Measurements from ENCODE around the gene FERD3L.

Gene FERD3L

DNA sequence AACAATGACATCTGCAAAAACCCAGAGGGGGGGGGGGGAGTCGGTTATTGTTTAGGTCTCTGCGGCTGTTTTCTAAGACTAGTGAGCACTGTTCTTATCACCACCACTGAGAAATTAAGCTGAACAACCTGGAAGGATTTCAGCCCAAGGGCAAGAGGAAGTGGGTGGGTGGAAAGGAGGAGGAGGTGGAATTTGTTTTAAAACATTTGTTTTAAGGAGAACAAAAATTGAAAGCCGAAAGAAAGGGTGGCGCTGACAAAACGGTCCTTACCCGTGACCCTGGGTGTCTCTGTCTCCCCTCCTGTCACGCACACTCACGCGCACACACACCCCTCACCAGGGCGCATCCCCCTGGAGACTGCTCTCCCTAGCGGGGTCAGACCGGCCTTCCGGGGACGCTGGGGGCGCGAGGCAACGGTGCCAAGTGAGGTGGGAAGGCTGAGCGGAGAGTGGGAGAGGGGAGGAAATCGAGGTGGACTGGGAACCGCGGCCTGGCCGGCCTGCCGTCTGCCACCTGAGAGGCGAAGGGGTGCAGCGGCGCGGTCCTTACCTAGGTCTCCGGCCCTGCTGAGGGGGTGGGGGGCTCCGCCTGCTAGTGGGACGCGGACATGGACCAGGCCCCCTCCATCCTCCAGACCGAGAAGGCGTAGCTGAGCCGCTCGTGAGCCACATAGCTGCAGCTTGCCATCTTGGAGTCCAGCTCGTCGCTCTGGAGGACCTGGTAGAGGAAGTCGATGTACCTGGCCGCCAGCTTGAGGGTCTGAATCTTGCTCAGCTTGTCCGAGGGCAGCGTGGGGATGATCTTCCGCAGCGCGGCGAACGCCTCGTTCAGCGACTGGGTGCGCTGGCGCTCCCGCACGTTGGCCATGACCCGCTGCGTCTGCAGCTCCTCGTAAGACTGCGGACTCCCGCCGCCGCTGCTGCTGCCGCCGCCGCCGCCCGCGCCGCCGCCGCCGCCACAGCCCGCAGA lies 28.8 kb downstream of the FERD3L start:
- peak; percentile 74 for DNase-seq

DNA sequence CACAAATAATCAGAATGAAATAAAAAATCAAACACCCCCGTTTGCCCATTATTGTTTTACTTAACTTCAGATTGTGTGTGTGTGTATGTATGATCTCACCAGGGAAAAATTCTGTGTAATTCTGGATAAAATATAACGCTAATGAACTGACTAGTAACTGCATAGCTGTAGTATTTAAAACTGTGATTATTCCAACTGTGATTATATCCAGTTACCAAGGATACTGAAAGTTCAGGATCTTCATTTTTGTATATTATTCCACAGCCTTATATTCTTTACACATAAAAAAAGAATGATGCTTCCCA lies 30.7 kb downstream of the FERD3L start:
- no peak for DNase-seq

DNA sequence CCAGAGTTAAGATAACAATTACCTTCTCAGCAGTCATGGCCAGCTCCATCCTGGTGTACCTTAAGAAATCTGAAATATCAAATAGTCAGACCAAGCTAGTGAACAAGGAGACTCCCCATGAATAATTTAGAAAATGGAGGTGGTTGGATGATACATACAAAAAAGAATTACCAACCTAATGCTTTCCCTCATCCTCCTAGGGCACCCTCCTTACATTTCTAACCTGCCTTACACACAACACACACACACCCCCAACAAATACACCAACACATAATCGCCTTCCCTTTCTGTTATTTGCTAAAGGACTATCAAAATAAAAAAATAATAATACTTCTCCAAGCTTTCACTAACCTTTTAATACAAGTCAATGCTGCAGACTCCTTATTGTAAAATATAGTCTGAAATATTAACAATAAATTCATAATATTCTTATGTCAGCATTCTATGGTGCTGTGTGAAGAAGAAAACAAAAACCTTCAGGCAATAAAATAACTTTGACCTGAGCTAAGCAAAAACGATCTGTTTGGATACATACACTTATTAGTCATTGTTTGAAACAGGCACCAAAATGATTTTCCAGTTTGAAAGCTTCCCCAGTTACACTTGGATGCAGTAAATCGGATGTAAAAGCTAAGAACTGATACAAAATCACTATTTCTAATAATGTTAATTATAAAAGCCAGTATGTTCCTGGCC lies 31.2 kb downstream of the FERD3L start:
- no peak for DNase-seq

DNA sequence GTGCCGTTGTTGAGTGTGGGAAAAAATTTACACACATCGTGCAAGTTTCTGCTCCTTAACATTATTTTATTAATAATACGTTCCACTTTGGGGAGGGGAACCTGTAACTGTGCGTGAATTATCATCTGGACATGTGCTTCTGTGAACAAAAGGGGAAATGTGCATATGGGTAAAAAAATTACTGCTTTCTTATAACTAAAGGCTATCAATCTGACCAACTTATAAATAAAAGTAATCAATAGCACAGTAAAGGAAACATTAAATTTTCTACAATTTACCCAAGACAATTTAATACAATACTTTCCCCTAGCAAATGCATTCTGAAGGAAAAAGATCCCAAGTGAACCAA lies 32.2 kb downstream of the FERD3L start:
- no peak for DNase-seq

DNA sequence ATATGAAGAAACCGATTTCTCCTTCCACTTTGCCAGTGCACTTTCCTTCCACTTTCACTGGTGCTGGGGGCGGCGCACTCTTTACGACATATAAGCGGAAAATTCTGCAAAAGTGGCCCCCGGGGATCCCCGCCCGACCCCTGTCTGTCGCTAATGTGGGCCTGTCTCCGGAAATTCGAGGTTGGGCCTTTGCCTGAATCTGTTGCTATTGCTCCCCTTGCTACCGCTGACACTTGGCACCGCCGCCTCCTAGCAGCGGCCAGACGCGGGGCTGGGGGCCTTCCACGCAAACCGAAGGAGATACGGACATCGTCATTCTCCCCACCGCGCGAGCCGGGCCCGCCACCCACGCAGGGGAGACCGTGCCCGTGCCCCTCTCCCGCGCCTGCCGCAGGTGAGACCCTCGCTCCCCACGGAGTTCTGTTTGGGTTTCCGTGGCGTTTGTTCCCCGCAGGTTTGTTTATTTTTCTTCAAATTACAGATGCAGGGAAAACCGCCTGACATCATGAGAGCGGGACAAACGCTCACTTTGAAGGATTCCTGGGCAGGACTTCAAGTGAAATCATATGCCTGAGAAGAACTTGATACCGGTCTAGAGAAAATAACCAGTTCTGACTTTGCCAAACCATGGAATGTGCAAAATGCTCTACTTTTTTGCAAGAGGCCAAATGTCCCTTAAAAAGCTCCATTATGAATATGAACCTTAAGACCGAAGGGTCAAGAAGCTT lies 32.8 kb downstream of the FERD3L start:
- no peak for DNase-seq

DNA sequence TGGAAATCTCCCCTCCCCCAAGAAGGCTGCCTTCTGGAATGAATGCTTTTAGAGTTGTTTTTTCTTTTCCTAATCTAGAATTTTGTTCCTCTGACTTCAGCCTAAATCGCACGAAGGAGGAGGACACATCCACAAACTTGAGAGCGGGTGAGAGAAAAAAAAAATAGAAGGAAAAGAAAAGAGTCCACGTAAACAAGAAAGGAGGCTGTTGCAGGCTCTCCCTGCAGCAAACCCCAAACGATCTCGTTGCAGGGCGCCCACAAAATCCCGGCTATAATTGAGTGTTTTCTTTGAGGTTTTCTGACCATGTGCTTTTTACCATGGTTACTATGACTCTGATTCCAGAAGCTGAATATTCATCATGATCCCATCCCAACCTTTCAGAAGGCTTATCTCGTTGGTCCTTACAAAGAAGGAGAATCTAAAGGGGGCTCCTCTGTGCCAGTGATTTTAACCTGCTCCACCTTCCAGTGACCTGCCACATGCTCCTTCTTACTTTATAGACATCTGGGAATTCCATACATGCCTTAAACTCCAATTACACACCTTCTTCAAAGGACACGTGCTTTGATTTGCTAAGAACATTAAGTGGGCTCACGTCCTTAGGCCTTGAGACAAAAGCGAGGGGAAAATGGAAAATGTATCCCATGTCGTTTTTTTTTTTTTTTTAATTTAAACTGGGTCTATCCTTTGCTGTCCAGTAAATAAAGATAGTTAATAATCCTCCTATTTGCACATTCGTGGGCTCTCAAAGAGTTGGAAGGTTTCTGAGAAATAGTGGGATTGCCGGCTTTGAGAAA lies 33.5 kb downstream of the FERD3L start:
- no peak for DNase-seq

DNA sequence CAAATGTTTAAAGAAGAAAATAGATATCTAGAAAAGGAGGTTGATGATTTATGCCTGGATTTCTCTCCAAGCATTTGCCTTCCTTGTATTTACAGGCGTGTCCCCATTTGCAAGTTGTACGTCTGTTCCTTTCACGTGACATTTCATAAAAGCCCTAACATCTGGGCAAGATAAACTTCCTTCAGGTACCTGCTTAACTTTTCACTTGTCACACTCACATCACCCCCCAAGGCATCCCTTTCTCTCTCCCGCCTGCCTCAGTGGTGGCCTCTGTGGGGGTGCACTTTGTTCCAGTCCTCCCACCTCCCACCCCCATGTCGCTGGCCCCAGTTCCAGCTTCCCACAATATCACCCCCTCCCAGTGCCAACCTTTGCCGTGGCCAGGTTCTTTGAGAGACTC lies 34.4 kb downstream of the FERD3L start:
- DNase-seq: no peak

DNA sequence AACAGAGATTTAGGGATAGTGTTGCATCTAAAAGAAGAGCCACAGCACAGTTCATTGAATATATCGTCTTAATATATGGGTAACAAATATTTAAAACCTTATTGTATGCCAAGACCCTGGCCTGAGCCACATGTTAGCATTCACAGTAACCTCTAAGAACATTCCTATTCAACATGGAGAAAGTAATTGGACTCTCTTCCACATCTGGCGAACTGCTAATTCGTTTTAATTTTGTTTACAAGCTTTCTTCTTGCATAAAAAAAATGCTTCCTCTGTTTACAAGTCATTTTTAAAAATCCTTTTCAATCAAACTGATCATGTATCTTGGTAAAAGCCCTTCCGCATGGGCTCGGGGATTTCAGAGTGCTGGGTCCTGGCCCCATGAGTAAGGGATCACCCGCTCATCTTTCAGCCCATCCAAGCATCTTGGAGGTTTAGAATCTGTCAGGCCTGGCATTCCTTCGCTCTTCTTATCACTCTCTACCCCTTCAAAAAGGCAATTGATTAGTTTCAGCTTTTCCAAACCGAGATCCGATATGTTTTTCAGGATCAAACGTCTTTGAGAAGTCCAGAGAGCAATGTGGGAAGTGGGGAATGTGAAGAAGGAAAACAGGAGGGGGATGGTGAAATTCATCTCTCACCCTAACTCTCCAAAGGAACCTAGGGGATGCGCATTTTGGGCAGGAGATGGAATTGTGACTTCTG lies 35.0 kb downstream of the FERD3L start:
- no peak for DNase-seq

DNA sequence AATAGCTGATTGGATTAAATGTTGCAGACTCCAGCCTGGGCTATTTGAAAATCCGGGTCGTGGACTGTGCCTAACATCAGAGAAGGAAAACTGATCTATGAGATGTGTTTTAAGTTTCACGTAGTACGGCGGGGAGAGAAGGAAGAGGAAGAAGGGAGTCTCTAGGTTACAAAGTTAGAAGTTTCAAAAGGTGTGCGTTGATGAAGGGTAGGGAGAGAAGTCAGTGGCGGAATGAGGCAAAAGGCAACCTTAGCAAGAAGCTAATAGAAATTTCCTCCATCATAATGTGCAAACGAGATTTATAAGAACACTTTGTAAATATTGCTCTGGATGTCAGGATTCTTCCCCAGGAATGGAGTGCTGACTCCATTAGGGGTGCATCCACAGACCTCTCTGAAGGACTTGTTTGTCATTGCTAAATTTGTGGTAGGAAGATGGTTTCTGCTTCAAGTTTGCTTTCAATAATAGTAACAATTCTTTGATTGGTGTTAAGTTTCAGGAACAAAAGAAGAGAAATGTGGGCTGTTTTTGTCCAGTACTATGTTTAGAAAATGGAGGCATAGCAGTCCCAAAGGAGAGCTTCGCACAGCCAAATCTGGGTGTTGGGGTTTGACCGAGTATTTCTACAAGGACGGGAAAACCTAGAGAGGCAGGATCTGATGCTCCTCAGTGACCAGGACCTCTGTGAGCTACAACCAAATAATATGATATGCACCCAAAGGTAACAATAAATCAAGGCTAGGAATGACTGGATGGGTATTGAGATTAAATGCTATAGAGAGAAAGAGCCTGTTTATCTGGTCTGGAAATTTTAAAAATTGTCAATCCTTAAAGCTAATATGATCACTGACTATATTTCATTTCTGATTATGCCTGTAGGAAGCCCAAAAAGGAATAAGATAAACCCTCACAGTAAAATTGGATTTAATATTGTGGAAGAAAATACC lies 35.9 kb downstream of the FERD3L start:
- no peak for DNase-seq

DNA sequence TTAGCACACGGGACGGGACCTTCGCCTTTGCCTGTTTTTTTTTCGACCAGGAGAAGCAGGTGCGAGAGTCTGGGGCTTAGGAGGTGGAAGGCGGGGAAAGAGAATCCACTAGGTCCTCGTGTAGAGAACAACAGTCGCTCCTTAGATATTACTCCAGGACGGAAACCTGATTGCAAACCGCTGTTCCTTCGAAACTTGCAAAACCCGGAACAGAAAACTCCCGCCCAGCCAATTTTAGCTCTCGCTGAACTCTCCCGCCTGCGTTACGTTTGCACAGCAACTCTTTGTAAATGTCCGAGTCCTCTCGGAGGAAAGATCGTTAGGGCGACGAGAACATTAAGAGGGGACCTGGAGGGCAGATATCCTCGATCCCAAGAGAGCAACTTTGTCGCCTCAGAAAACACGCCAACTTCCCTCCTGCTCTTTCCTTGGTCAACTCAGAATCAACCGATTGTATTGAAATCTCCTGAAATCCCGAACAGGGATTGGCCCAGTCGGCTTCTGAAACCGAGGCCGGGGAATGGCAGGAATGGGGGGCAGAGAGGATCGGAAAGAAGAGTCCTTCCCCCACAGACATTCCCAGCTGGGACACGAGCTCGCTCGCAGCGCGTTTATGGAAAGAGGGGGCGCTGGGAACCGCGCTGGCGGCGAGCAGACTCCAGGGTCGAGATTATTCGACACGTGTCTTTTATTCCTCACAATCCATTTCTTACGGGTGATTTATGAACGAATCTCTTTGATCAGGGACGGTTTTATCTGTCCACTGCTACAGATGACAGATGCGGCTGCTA lies 37.7 kb downstream of the FERD3L start:
- DNase-seq: peak; percentile 55

DNA sequence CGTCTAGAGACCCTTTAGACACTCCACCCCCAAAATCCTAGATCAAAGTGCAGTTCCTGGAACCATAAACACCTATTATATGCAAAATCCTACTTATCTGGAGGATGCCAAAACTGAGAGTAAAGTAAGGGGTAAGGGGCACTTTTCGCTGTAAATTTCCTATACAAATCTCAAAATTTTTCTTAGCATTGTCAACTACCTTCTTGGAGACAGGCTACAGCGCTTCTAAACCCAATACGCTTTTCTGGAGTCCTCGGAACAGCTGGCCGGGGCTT lies 38.2 kb downstream of the FERD3L start:
- no peak for DNase-seq

DNA sequence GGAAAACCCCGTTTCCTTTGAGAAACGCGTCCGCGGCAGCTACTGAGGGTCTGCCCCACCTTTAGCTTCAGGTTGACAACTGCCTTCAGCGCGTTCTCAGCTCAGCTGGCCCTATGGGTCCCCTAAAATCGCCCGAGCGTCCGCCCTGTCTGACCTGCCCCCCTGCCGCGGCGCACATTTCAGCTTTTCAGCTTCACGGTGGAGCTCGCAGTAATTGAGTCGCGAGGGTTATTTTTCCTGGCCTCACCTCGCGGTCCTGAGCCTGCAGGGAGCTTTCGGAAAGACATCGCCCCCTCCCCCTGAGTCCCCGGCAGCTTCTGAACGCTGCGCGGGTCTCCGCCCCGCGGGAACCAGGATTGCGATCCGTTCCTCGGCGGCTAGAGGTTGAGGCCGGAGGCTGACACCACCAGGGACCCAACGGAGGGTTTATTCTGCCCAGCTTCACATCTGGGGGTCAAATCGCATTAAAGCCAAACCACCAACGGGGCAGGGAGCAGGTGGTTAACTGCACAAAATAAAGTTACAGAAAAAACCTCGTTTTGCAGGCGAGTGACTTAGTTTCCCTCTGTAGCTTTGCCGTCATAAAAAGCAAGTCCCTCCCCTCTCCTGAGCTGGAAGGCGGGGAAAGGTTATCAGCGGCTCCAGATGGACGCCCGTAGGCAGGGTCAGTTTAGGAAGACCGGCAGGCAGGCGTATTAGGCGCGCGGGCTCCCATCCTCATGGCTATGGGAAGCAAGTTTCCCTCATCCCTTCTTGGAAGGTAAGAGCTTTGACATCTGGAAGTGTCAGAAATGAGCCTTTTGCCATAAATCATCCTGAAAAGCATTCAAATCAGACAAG lies 38.8 kb downstream of the FERD3L start:
- peak; percentile 42 for DNase-seq

DNA sequence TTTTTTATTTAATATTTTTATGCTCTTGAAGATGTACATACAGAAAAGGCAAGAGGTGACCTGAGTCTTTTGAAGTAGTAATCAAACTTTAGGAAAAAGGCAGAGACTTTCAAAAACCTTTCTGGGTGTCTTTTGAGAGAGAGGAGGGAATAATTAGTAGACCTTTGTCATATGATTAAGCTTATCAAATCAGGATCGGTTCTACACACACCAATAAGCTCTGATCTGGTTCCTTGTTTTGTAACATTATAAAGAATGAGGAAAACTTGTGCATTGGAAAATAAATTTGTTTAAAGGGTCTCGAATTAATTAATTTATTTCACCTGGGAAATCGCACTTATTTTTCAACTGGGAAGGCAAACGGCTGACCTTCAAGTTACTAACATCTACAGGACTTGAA lies 39.7 kb downstream of the FERD3L start:
- DNase-seq: no peak

DNA sequence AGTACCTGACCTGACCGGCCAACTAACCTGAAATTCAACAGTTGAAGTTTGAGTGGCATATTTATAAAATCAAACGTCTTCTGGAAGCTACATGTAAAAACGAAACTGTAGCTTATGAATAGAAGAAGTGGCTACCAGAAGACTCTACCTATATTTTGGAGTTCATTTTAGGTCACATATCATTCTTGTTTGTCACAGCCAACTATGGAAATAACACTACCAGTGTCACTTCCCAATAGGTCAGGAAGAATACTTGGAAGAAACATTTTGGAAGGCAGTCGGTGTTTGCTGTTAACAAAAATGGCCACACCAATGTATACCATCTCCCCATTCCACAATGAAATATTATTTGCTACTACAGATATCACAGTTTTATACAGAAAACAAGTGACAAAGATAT lies 40.4 kb downstream of the FERD3L start:
- no peak for DNase-seq

DNA sequence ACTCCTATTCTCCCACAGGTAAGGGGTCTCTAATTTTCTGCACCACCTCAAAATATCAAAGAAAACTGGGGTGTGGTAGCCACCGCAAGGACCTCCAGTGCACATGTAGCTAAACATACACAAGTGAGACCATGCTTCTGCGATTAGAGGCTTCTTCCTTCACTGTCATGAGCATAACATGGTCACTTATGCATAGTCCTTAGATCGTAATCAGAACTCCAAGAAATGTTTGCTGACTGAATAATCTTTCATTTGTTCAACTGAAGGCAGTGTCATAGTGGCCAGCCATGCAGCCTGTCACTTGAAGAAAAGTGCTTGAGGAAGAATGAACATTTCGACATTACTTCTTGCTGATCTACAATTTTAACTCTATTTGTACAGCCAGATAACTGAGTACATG lies 42.3 kb downstream of the FERD3L start:
- no peak for DNase-seq

DNA sequence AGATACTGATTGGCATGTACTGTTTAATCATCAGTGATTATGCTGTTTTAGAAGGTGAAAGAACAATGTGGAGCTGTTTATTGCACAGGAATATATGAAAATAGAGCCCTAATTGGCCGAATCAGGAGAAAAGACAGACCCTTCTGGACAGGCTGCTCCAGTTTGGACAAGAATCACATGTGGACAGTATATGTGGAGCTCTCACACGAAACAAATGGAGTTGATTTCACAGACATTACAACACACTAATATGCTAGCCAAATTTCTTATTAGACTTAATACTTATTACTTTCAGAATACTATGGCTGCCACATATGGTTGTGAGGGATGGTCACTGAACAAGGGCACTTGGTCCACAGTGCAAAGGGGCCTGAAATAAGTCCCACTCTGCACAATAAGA lies 43.3 kb downstream of the FERD3L start:
- DNase-seq: no peak

DNA sequence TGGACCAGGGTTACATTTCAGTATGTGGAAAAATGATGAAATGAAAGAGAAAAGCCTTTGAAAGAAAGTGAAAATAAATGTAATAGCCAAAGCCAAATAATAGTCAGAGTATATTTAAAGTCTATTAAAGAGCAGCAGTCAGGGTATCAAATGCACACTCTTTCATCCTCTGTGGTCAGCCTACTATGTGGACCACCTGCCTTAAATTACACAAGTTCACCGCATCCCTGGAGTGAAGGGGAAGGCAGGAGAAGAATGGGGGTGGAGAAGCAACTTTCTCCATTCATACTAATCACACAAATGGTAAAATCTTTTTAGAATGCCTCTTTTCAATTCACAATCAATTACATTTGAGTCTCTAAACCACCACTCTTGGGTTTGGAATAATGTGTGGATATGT lies 43.7 kb downstream of the FERD3L start:
- no peak for DNase-seq

DNA sequence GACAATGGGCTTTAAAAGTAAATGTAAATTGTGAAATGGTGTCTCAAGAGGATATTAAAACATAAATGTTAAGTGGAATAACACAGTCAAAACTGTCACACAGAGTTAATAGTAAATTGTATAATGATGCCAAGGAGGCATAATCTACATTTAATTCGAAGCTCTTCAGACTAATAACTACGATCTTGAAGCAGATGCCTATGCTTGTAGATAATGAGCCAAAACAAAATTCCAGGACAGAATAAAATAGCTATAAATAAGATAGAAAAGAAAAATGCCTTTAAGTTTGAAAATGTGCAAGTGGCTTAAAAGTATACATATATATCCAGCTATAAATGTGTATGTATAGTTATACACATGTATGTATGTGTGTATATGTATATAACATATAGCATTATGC lies 45.3 kb downstream of the FERD3L start:
- DNase-seq: no peak

DNA sequence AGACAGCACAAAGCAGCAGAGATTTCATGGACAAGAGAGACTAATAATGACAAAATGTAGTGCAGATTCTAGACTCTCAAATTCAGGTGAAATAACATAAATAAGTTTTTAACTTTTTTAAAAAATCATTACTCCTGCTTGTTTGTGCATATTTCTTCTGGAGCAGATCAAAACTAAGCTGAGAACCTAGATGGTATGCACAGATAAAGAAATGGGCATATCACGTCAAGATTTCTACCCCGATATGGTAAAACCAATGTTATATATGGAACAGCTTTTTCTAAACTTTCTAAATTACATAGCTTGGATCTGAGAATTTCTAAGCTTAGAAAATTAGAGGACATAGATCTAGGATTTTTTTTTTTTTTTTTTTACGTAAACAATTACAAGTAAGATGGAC lies 46.0 kb downstream of the FERD3L start:
- DNase-seq: no peak

DNA sequence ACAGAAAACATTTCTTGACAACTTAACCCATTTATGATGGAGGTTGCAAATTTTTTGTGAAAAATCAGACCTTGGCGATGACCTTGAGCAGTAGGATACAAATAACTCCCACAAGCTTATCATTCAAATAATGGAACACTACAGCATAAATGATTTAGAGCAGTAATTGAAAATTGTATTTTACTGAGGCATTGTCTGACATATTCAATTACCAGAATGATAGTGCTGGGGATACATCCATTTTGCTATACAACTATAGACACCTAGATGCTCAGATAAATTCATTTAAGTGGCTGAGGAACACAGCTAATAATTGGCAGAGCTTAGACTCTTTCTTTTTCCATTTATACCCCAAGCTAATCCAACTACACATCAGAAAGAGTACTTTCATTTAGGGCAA lies 46.7 kb downstream of the FERD3L start:
- DNase-seq: no peak

Measured in NCI-H1092 treated with DMSO at 0.1 percent for 48 hours (cell line).